Myocyte (in vitro differentiated cells): ENCODE data around the gene MUSK. TPM values are rescaled to one million over a fixed set of nuclear protein-coding genes. Genes with fewer than 3 reads are reported as not detected.

ENCODE experiments used
- DNase-seq: peaks from one replicate; pipeline ENCODE4 v3.0.0-alpha.2; 2012; ENCODE audit warnings: low read depth
- total RNA-seq: library from RNA; depleted of rRNA; stranded (reverse); fragments of >200 nt; gene quantifications from 2 replicates; pipeline ENCODE4 v1.2.3, GENCODE V29; 2014

Gene MUSK
- total RNA-seq, 1 donor from 2014 or later = 139 TPM

GRCh38 chr9:110691002-110691549 is 22.5 kb downstream of the MUSK start:
- no peak for DNase-seq

GRCh38 chr9:110695846-110696245 is 27.3 kb downstream of the MUSK start:
- peak; percentile 56 for DNase-seq

- DNase-seq = peak; percentile 66
Observed at GRCh38 chr9:110700953-110701352, 32.4 kb downstream of the MUSK start.

GRCh38 chr9:110703669-110704068 is 35.1 kb downstream of the MUSK start:
- DNase-seq = no peak

GRCh38 chr9:110707419-110707818 is 38.8 kb downstream of the MUSK start:
- no peak for DNase-seq

GRCh38 chr9:110710420-110710819 is 41.8 kb downstream of the MUSK start:
- DNase-seq = no peak

- DNase-seq = peak; percentile 11
Observed at GRCh38 chr9:110712955-110713354, 44.4 kb downstream of the MUSK start.

- no peak for DNase-seq
Observed at GRCh38 chr9:110714314-110714713, 45.7 kb downstream of the MUSK start.

- DNase-seq = peak; percentile 36
Observed at GRCh38 chr9:110728058-110728457, 59.5 kb downstream of the MUSK start.

GRCh38 chr9:110729641-110730040 is 61.0 kb downstream of the MUSK start:
- DNase-seq = peak; percentile 75

GRCh38 chr9:110731437-110732028 is 62.9 kb downstream of the MUSK start:
- no peak for DNase-seq

- DNase-seq = no peak
Observed at GRCh38 chr9:110738982-110739381, 70.4 kb downstream of the MUSK start.

- peak; percentile 60 for DNase-seq
Observed at GRCh38 chr9:110742741-110743371, 74.3 kb downstream of the MUSK start.

- peak; percentile 81 for DNase-seq
Observed at GRCh38 chr9:110744715-110745384, 76.3 kb downstream of the MUSK start.

GRCh38 chr9:110745676-110746075 is 77.1 kb downstream of the MUSK start:
- no peak for DNase-seq

- no peak for DNase-seq
Observed at GRCh38 chr9:110746211-110746930, 77.8 kb downstream of the MUSK start.

GRCh38 chr9:110748251-110748893 is 79.8 kb downstream of the MUSK start:
- DNase-seq = no peak

GRCh38 chr9:110750272-110750671 is 81.7 kb downstream of the MUSK start:
- DNase-seq = no peak

- DNase-seq = no peak
Observed at GRCh38 chr9:110751971-110752370, 83.4 kb downstream of the MUSK start.

GRCh38 chr9:110752766-110753165 is 84.2 kb downstream of the MUSK start:
- peak; percentile 78 for DNase-seq

GRCh38 chr9:110753731-110754231 is 85.2 kb downstream of the MUSK start:
- no peak for DNase-seq
